HepG2 (cell line): ENCODE measurements around the gene SDHAF1. TPM values are rescaled to one million over a fixed set of nuclear protein-coding genes. Genes with fewer than 3 reads are reported as not detected.

Experiments
- ARID3A ChIP-seq: IDR thresholded peaks from 2 replicates; pipeline ENCODE4 v1.6.1; 2012; ENCODE audit warnings: low read depth, low read length, improper control_type of control experiment
- DNMT3B ChIP-seq: conservative IDR thresholded peaks from 2 replicates; pipeline ENCODE4 v1.6.1; 2016; ENCODE audit warnings: missing biosample characterization, control low read depth
- GABPA ChIP-seq, 2 experiments: IDR thresholded peaks; 2 replicates each; pipeline ENCODE4 v1.6.1; 2011 to 2016; ENCODE audit warnings: low read depth in 2 of 2, low read length in 1 of 2, missing biosample characterization in 1 of 2, missing genetic modification characterization in 1 of 2
- GZF1 ChIP-seq: sonication (generic); formaldehyde crosslinking; IDR thresholded peaks from 2 replicates; pipeline ENCODE4 v1.5.1; 2020; ENCODE audit warnings: mild to moderate bottlenecking, missing genetic modification reagents
- HNRNPUL1 ChIP-seq: fragments of 200-400 bp; formaldehyde crosslinking; IDR thresholded peaks from 2 replicates; pipeline ENCODE4 v1.6.1; 2017; ENCODE audit warnings: low read depth, mild to moderate bottlenecking, low read length, moderate library complexity
- KLF11 ChIP-seq: IDR thresholded peaks from 2 replicates; pipeline ENCODE4 v1.6.1; 2016; ENCODE audit warnings: missing compliant biosample characterization
- PHF8 ChIP-seq: sonication (generic); formaldehyde crosslinking; IDR thresholded peaks from 2 replicates; pipeline ENCODE4 v1.5.0; 2020; ENCODE audit warnings: missing genetic modification reagents
- SNAPC2 ChIP-seq: sonication (generic); formaldehyde crosslinking; IDR thresholded peaks from 2 replicates; pipeline ENCODE4 v1.8.1; 2022; ENCODE audit warnings: mild to moderate bottlenecking, missing genetic modification reagents
- SOX5 ChIP-seq: IDR thresholded peaks from 2 replicates; pipeline ENCODE4 v1.6.1; 2016; ENCODE audit warnings: borderline replicate concordance
- TRIM24 ChIP-seq: sonication (generic); formaldehyde crosslinking; IDR thresholded peaks from 2 replicates; pipeline ENCODE4 v1.8.0; 2022; ENCODE audit warnings: mild to moderate bottlenecking, missing genetic modification reagents
- ZBTB40 ChIP-seq, 2 experiments: fragments of 450-650 bp in 1 of 2; sonication (generic) in 1 of 2; formaldehyde crosslinking in 1 of 2; IDR thresholded peaks; 2 replicates each; pipeline versions ENCODE4 v1.6.1 to v1.8.0; 2016 to 2022; ENCODE audit warnings: antibody characterized with exemption in 1 of 2, mild to moderate bottlenecking in 1 of 2, missing genetic modification reagents in 1 of 2
- ZC3H13 ChIP-seq: sonication (generic); formaldehyde crosslinking; IDR thresholded peaks from 2 replicates; pipeline ENCODE4 v1.8.1; 2023; ENCODE audit warnings: mild to moderate bottlenecking, missing genetic modification reagents, moderate library complexity
- ZFAT ChIP-seq: sonication (generic); formaldehyde crosslinking; conservative IDR thresholded peaks from 2 replicates; pipeline ENCODE4 v1.8.1; 2023; ENCODE audit warnings: missing genetic modification reagents, inconsistent platforms
- ZFP1 ChIP-seq: IDR thresholded peaks from 2 replicates; pipeline ENCODE4 v1.6.1; 2016
- ZFP36L2 ChIP-seq: sonication (generic); formaldehyde crosslinking; IDR thresholded peaks from 2 replicates; pipeline ENCODE4 v1.4.0; 2020; ENCODE audit warnings: missing genetic modification reagents
- ZNF24 ChIP-seq: fragments of 450-650 bp; IDR thresholded peaks from 2 replicates; pipeline ENCODE4 v1.6.1; 2017; ENCODE audit warnings: antibody characterized with exemption, mild to moderate bottlenecking
- ZNF326 ChIP-seq: sonication (generic); formaldehyde crosslinking; IDR thresholded peaks from 2 replicates; pipeline ENCODE4 v1.4.0; 2020; ENCODE audit warnings: missing genetic modification reagents, borderline replicate concordance
- ZNF33A ChIP-seq: sonication (generic); formaldehyde crosslinking; IDR thresholded peaks from 2 replicates; pipeline ENCODE4 v1.5.1; 2020; ENCODE audit warnings: missing genetic modification reagents, mild to moderate bottlenecking, moderate library complexity, borderline replicate concordance
- ZNF549 ChIP-seq: sonication (generic); formaldehyde crosslinking; IDR thresholded peaks from 2 replicates; pipeline ENCODE4 v1.5.0; 2020; ENCODE audit warnings: missing genetic modification reagents
- ZNF550 ChIP-seq: sonication (generic); formaldehyde crosslinking; IDR thresholded peaks from 2 replicates; pipeline ENCODE4 v1.4.0; 2020; ENCODE audit warnings: mild to moderate bottlenecking, missing genetic modification reagents, borderline replicate concordance
- polyA plus RNA-seq, 8 experiments: library from polyadenylated mRNA; depleted of rRNA in 3 of 8; stranded (reverse) in 7 of 8; unstranded in 1 of 8; fragments of >200 nt; fragmentation: Illumina TruSeq in 4 of 8; extraction: Trizol in 4 of 8; gene quantifications; 2 replicates each; pipeline versions ENCODE4 v1.2.1 to v1.2.3, GENCODE V29; 2011 to 2016; ENCODE audit warnings: low read depth in 4 of 8, missing spikeins in 1 of 8, mixed read lengths in 1 of 8; ENCODE audit not compliant: insufficient read depth in 1 of 8
- total RNA-seq, 5 experiments: library from RNA; depleted of rRNA; stranded (reverse); fragments of >200 nt; fragmentation: Illumina TruSeq; extraction: Trizol; gene quantifications; 2 replicates each; pipeline ENCODE4 v1.2.3, GENCODE V29; 2016; ENCODE audit warnings: low read depth in 1 of 5

SDHAF1 gene
- total and polyA plus RNA-seq, 2 of the 13 experiments (the other 11 are each of a cell fraction or from before 2014, with no cell fraction given): 17.8 to 22.8 TPM

- TF ChIP-seq ARID3A: no peak
- TF ChIP-seq DNMT3B (CRISPR knock-in tag): no peak
- TF ChIP-seq KLF11 (CRISPR knock-in tag): 0 out of 2 replicates have a peak, but pooled peaks have one; percentile 28
- TF ChIP-seq ZNF326: no peak
- no peak for TF ChIP-seq ZFAT (CRISPR knock-in tag)
- no peak for TF ChIP-seq ZBTB40 (IDR thresholded peaks at IDR 0.05)
- TF ChIP-seq ZBTB40 (CRISPR knock-in tag; IDR thresholded peaks at IDR 0.05): peak; percentile 80; the same call in 1 of the 2 replicates
- TF ChIP-seq GZF1 (CRISPR knock-in tag): no peak
- no peak for TF ChIP-seq ZFP36L2 (CRISPR knock-in tag)
- TF ChIP-seq SOX5: 0 out of 2 replicates have a peak, but pooled peaks have one; percentile 26
- no peak for TF ChIP-seq ZNF550 (CRISPR knock-in tag)
- TF ChIP-seq SNAPC2: no peak
- peak; percentile 59; the same call in 1 of the 2 replicates for TF ChIP-seq ZC3H13
- no peak for TF ChIP-seq ZNF549
- peak; percentile 96 for TF ChIP-seq GABPA (IDR thresholded peaks at IDR 0.05; ENCODE audit: low read depth, low read length)
- TF ChIP-seq GABPA (CRISPR knock-in tag; IDR thresholded peaks at IDR 0.05; ENCODE audit: low read depth): peak; percentile 94
- peak; percentile 93 for TF ChIP-seq PHF8 (CRISPR knock-in tag)
- no peak for TF ChIP-seq TRIM24 (CRISPR knock-in tag)
- TF ChIP-seq ZNF33A (CRISPR knock-in tag): no peak
- no peak for TF ChIP-seq HNRNPUL1
- no peak for TF ChIP-seq ZFP1 (CRISPR knock-in tag)
- no peak for TF ChIP-seq ZNF24
These were observed at the start of gene SDHAF1 (continued) for GRCh38 chr19:35995048-35995993.
